Colonic mucosa (tissue), 4 donors: ENCODE data around the gene SAMD4A. TPM values are rescaled to one million over a fixed set of nuclear protein-coding genes. Genes with fewer than 3 reads are reported as not detected.

ENCODE experiments used
- DNase-seq: peaks from one replicate; pipeline ENCODE4 v3.0.0-alpha.2; 2020
- H3K27ac ChIP-seq: fragments of 200-600 bp; one replicate; pipeline ENCODE4 v1.8.0; 2021
- H3K27me3 ChIP-seq: fragments of 200-600 bp; one replicate; pipeline ENCODE4 v1.8.0; 2021
- H3K36me3 ChIP-seq: fragments of 200-600 bp; one replicate; pipeline ENCODE4 v1.8.0; 2021
- H3K4me1 ChIP-seq: fragments of 200-600 bp; one replicate; pipeline ENCODE4 v1.8.0; 2021; ENCODE audit warnings: mild to moderate bottlenecking
- H3K4me3 ChIP-seq: fragments of 200-600 bp; one replicate; pipeline ENCODE4 v1.8.0; 2021
- H3K9ac ChIP-seq, 2 donors: one replicate each; pipeline ENCODE4 v1.7.0; 2013; ENCODE audit warnings: control low read depth in 2 of 2, low read depth in 2 of 2, low read length in 2 of 2
- H3K9me3 ChIP-seq: fragments of 200-600 bp; one replicate; pipeline ENCODE4 v1.8.0; 2021
- intact Hi-C: fragments of 100-400 bp; cut with DNase I; formaldehyde crosslinking; loops from one replicate; pipeline ENCODE4 v1.14.1; 2022
- total RNA-seq, 2 donors: library from RNA; stranded (reverse); fragmentation: NEBNext Ultra II Directional in 1 of 2; extraction: Animal tissue kit (Norgen Biotek cat#: 25700) in 1 of 2; gene quantifications; one replicate each; pipeline ENCODE4 v1.2.1, GENCODE V29; 2021
- TF ChIP-seq, protein P1 (sequence below): fragments of 200-600 bp; IDR thresholded peaks from one replicate; pipeline ENCODE4 v1.8.0; 2022; ENCODE audit warnings: antibody characterized with exemption, mild to moderate bottlenecking
- donor health status: healthy.
- donor health status: DM: no; HTN: no; CAD: no.
- donor health status: DM: no; HTN: no; CAD: no.

Gene SAMD4A
- total RNA-seq, 2 donors from 2014 or later: 5.6 to 31.3 TPM

DNA sequence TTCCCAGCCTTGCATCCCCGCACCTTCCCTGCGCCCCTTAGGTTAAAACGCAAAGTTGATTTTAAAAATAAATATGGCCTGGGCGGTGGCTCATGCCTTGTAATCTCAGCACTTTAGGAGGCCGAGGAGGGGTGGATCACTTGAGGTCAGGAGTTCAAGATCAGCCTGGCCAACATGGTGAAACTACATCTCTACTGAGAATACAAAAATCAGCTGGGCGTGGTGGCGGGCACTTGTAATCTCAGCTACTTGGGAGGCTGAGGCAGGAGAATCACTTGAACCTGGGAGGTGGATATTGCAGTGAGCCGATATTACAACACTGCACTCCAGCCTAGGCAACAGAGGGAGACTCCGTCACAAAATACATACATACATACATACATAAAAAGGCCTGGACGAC lies 239.7 kb downstream of the SAMD4A start:
- TF ChIP-seq, protein P1, sequence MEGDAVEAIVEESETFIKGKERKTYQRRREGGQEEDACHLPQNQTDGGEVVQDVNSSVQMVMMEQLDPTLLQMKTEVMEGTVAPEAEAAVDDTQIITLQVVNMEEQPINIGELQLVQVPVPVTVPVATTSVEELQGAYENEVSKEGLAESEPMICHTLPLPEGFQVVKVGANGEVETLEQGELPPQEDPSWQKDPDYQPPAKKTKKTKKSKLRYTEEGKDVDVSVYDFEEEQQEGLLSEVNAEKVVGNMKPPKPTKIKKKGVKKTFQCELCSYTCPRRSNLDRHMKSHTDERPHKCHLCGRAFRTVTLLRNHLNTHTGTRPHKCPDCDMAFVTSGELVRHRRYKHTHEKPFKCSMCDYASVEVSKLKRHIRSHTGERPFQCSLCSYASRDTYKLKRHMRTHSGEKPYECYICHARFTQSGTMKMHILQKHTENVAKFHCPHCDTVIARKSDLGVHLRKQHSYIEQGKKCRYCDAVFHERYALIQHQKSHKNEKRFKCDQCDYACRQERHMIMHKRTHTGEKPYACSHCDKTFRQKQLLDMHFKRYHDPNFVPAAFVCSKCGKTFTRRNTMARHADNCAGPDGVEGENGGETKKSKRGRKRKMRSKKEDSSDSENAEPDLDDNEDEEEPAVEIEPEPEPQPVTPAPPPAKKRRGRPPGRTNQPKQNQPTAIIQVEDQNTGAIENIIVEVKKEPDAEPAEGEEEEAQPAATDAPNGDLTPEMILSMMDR: no peak

DNA sequence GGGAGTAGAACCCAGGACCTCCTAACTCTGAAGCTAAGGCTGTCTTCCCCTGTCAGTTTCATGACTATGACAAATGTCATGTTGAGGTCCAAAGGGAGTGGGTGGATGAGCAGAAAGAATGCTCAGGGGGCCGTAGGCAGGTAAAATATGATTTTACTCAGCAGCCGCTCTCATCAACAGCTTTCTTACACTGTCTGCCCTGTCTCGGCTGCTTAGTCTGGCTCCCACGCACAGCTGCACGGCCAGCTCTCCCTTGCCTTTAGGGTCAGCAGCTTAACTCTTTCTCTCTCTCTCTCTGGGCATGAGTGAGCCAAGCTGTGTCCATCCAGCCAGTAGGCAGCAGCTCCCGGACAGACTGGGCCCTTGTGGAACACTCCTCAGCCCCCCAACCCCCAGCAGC lies 240.5 kb downstream of the SAMD4A start:
- H3K9ac ChIP-seq: no peak overlapping the region
- no peak for DNase-seq
- TF ChIP-seq, protein P1: no peak
- no peaks in the 10 kb centered on the region for H3K36me3 ChIP-seq
- H3K4me3 ChIP-seq: no peak overlapping the region
- intact Hi-C loops: loop anchor here (10.0 kb wide), 1 partner anchor 243 kb away; the partner anchor contains the start of gene SAMD4A
- H3K27me3 ChIP-seq: no peaks in the 10 kb centered on the region
- no peaks in the 10 kb centered on the region for H3K9me3 ChIP-seq
- no peak overlapping the region for H3K27ac ChIP-seq
- no peaks in the 10 kb centered on the region for H3K4me1 ChIP-seq

More for the DNA sequence above, 239.7 kb downstream of the SAMD4A start:
- Histone ChIP-seq H3K4me3 (no peak overlapping the region), H3K36me3 (no peaks in the 10 kb centered on the region), H3K27ac (no peak overlapping the region), H3K4me1 (no peaks in the 10 kb centered on the region), H3K9me3 (no peaks in the 10 kb centered on the region), H3K27me3 (no peaks in the 10 kb centered on the region), H3K9ac (no peak overlapping the region)
- no peak for DNase-seq
- intact Hi-C loops: loop anchor here (10.0 kb wide), 1 partner anchor 242 kb away; the partner anchor contains the start of gene SAMD4A

DNA sequence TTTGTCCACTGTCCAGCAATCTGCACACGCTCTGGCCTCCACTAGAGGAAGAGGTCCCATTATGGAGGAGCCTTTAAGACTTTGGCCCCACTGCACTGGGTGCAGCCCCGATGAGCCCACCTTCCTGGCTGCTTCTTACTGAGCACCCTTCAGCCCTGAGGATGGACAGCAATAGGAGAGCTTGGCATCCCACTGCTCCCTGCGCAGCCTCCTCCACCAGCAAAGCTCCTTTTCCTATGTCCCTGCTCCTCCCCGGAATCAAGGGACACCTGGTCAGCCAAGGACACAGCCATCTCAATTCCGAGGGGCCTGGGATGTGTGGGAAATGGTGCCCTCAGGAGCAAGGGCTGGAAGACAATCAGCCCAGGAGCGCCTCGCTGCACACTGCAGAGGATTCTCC lies 241.0 kb downstream of the SAMD4A start:
- no peak for DNase-seq
- Histone ChIP-seq H3K9ac (no peak overlapping the region), H3K9me3 (no peaks in the 10 kb centered on the region), H3K27me3 (no peaks in the 10 kb centered on the region), H3K27ac (no peak overlapping the region), H3K4me1 (no peaks in the 10 kb centered on the region), H3K36me3 (no peaks in the 10 kb centered on the region), H3K4me3 (no peak overlapping the region)
- TF ChIP-seq, protein P1: no peak
- intact Hi-C loops: loop anchor here (10.0 kb wide), 1 partner anchor 243 kb away; the partner anchor contains the start of gene SAMD4A

DNA sequence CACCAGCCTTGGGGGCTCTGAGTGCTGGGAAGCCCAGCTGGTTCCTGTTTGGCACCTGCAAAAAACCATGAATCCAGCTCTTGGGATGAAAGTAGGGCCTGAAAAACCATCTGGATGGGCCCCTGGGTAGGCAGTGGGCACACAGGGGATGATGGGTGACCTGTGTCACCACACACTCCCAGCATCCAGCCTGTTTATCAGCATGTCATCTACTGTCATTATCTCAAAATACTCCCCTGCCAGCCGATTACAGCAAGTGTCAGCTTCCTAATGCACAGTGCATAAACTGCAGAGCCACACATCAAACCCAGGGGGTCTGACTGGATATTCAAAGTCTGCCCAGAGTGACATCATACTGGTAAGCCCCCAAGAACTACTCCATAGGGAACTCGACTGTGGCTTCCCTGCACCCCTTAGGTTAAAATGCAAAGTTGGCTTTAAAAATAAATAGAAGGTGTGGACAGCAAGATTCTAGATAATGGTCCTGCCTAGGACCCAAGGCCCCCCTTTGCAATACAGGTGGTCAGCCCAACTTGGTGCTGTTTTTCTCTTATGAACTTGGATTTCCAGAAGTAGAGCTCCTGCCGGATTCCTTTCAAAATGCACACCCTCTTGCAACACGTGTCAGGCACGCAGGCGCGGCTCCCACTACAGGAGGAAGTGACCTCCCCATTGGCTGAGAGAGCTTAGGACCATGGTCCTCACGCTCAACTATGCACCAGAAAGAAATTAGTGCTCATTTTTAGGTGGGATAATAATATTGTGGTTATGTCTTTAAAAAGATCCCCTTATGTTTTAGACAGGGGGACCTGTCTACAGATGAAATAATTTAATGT lies 241.6 kb downstream of the SAMD4A start:
- no peaks in the 10 kb centered on the region for H3K9me3 ChIP-seq
- no peaks in the 10 kb centered on the region for H3K27me3 ChIP-seq
- no peaks in the 10 kb centered on the region for H3K4me1 ChIP-seq
- H3K36me3 ChIP-seq: no peaks in the 10 kb centered on the region
- H3K27ac ChIP-seq: no peak overlapping the region
- no peak for DNase-seq
- no peak overlapping the region for H3K9ac ChIP-seq
- intact Hi-C loops: loop anchor here (10.0 kb wide), 1 partner anchor 244 kb away; the partner anchor contains the start of gene SAMD4A
- TF ChIP-seq, protein P1: no peak
- no peak overlapping the region for H3K4me3 ChIP-seq

DNA sequence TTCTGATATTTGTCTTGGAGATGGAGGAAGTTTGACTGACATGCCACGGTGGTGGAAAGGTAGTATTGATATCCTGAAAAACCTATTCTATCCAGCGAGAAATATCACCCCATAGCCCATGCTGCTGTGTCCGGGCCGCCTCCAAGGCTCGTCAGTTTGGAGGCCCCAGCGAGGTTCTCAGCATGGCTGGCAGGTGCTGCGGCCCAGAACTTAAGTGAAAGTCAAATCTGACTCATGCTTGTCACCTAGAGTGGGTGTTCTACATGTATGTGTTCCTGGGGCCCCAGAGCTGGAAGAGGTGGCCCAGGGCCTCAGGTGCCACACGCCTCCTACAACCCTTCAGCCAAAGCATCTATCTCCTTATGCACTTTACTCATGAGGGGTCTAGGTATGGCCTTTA lies 242.8 kb downstream of the SAMD4A start:
- Histone ChIP-seq H3K9me3 (no peaks in the 10 kb centered on the region), H3K27me3 (no peaks in the 10 kb centered on the region), H3K27ac (no peak overlapping the region), H3K4me1 (no peaks in the 10 kb centered on the region), H3K9ac (no peak overlapping the region), H3K36me3 (no peaks in the 10 kb centered on the region), H3K4me3 (no peak overlapping the region)
- TF ChIP-seq, protein P1: no peak
- DNase-seq: no peak
- intact Hi-C loops: loop anchor here (10.0 kb wide), 1 partner anchor 245 kb away; the partner anchor contains the start of gene SAMD4A
